ENCODE data around the gene AQR.
A peak's percentile ranks its signal among the peaks of the same experiment; 100 is the strongest.
"Not testable (repeated sequence)": the region's sequence is repeated elsewhere in the genome, so short reads cannot be mapped to it uniquely, and the experiment has no call there.

The AQR gene

DNA sequence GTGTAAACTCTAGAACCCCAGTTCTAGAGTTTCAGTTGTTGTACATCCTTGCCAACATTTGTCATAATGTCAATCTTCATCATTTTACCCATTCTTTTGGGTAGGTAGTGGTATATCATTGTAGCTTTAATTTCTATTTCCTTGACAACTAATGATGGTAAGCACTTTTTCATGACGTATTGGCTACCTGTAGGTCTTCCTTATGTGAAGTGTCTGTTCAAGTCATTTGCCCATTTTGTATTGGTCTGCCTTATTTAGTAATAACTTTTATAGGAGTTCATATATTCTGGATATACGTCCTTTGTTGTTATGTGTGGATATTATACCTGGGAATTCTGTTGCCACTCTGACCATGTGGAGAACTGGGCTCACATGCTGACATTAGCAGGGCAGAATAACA lies 100.4 kb downstream of the AQR start:
- DNase-seq, result no peak

GRCh38 chr15:34865531-34865930 lies 104.0 kb downstream of the AQR start:
- no peak for DNase-seq

- DNase-seq, result no peak
These were observed 108.3 kb downstream of the AQR start for GRCh38 chr15:34861214-34861613.

DNA sequence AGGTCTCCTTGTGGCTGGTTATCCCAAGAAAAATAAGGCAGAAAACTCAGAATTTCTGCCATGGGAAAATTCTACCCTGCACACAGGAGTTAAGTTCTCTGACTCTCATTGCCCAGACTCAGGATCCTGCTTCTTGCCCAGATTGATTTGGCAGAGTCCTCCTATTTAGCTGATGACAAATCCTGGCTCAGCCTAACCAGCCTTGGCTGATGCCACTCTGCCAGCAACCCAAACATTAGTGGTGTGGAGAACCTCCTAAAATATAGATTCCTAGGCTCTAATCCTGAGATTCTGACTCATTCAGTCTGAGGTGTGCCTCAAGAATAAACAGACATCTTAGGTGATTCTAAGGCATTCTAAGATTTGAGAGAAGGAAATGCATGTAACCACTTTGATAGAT lies 113.6 kb downstream of the AQR start:
- no peak for DNase-seq

- DNase-seq, result no peak
These were observed 114.1 kb downstream of the AQR start for GRCh38 chr15:34855413-34855812.

DNA sequence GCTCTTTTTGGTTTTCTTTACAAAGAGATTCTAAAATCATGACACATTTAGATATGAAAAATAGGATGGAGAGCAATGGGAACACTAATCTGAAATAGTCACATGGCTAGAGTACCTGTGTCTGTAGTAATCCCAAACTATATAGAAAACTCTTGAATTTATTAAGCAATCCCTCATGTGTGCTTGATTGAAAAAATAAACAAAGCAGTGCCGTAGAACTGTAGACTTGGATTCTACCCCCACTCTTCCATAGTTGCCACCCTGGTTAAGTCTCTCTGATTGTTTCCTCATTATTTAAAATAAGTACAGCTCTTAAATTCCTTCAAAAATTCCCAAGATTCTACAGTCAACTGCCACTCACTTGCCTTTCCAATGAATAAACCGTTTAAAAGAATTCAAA lies 115.3 kb downstream of the AQR start:
- no peak for DNase-seq

DNA sequence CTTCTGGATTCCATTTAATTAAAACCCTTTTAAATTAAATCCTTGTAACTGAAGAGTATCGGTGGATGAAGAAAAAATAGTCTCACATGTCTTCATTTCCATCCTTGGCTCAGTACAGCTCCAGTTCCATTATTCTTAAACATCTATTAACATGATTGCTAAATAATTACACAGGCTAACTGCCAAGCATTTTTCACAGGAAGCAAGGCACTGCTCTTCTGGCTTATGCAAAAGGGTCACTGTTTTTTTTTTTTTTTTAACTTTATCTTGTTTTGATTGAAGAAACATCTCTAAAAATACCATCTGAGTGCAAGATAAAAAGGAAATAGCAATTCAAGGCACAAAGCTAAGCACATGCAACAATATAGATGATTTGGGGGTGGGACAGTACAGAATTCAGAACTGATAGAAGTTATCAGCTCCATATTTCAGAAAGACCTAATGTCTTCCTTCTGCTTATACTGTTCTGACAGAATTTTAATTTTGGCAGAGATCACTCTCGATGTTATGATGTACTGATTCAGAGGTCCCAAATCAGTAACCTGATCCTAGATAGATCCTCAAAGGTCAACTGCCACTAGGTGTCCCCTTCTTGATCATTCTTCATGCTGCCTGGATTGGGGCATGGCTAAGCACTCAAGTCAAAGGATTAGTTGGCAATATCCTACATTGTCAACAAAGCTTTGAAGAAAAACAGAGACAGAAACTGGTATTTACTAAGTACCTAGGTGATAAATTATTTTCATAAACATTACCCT lies 116.4 kb downstream of the AQR start:
- DNase-seq, result no peak

- DNase-seq, result no peak
These were observed 117.8 kb downstream of the AQR start for GRCh38 chr15:34851751-34852150.

GRCh38 chr15:34851007-34851406 lies 118.5 kb downstream of the AQR start:
- DNase-seq, result no peak

DNA sequence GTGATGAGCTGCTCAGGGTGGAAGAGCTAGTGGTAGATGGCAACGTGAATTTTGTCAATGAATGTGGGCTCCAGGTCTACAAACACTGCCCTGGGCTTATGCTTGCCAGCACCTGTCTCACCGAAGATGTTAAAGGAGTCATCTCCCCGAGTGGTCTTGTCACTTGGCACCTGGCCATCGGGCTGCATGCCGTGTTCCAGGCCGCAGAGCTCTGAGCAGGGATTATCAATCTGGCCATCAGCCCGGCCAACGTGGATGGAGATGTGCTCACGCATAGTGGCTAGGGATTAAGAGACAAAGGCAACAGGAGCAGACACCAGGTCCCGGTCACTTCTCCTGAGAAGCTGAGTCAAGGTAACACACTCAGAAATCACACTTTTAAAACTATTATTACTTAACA lies 119.4 kb downstream of the AQR start:
- DNase-seq, result no peak

GRCh38 chr15:34849364-34849959 lies 120.1 kb downstream of the AQR start:
- no peak for DNase-seq

- no peak for DNase-seq
These were observed 121.9 kb downstream of the AQR start for GRCh38 chr15:34847598-34847997.

GRCh38 chr15:34841262-34841725 lies 128.2 kb downstream of the AQR start:
- no peak for DNase-seq

- DNase-seq, result no peak
These were observed 131.3 kb downstream of the AQR start for GRCh38 chr15:34838282-34838681.

DNA sequence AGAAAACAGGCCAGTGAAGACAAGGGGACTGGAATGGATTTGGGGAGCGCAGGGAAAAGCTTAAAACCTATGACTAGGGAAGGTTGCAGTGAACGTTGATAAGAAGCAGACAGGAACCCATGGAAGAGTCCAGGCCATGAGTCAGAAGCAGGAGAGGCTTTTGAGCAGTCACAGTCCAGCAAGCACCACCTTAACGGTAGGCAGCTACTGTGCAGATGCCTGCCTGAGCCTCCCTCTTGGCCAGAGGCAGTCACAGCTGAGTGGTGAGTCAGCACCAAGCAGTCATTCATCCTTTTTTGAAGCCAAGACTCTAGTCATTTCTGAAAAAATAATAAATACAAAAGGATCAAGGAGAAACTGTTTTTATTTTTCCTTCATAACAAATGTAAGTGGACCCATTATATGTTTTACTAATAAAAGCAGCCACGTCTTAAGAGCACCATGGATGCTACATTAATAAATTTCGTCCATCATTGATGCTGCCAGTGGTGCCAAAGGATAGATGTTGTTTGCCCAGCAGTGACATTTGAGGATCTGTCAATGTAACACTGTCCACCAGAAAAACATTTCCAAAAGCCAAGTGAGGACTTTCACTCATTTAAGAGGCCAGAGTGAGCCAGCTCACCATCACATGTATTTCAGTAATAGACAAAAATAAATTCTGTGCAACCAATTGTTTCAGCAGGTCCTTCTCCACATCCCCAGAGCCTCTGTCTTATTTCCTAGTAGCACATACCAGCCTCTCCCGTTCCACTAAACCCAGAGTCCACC lies 132.1 kb downstream of the AQR start:
- DNase-seq, result no peak

- DNase-seq, result no peak
These were observed 141.2 kb downstream of the AQR start for GRCh38 chr15:34828145-34828911.

DNA sequence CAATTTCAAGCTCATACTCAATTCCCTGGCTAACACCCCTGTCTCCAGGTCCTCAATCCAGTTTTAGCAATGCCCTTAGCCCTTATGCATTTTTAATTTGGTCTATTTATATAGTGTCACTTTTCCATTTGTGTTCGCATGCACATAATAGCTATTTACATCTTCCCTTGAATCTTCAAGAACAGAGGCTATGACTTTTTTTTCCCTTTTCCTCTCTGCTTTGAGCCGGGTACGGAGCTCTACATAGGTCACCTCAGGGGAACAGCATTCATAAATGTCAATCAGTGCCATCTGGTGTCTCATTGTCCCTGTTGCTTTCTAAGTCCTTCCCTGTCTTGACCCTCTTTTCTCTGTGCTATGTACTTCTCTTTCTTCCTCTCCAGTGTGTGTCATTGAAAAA lies 147.7 kb downstream of the AQR start:
- DNase-seq, result peak; percentile 69

DNA sequence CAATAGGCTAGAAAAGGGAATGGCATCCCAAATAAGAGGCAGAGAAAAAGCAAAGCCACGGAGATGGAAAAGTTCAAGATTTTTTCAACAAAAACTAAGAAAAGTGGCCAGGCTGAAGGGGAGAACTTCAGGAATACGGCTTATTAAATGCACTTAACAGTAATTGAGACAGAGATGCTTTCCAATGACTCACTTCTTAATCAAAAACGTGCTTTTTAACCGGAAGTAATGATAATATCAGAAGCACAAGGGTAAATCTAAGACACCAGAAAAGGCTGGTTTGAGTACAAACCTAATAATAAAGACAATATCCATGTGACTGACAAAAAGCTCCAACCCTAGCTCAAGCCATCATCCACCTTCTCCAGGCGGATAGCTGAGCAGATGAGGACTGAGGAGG lies 149.4 kb downstream of the AQR start:
- no peak for DNase-seq

DNA sequence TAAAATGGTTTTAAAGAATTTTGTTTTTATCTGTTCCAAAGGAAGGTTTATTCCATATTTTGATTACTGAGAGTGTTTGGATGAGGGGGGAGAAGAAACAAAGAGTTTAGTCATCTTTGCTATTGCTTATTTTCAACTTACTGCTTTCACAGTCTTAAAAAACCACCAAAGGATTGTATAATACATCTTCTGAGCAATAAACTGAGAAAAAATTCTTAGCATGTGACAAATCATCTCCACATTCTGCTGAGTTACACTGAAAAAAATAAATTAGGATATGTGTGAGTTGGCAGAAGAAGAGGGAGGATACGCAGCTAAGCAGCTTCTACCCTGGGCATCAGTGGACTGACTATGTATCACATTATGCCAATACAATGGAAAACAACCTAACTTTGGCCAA lies 151.0 kb downstream of the AQR start:
- DNase-seq, result no peak

DNA sequence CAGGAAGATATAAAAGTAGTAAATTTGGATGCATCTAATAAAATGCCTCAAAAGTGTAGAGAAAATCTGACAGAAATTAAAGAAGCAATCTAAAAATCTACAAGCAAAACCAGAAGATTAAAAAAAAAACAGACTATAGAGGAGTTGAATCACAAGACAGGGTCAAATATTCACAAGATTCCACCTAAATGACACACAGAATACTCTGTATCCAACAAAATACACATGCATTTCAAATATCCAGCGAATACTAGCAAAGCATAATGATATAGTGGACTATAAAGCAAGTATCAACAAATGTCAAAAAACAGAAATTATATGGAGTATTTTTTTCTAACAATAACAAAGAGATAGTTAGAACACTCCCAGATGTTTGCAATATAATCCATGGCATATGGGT lies 153.7 kb downstream of the AQR start:
- no peak for DNase-seq

DNA sequence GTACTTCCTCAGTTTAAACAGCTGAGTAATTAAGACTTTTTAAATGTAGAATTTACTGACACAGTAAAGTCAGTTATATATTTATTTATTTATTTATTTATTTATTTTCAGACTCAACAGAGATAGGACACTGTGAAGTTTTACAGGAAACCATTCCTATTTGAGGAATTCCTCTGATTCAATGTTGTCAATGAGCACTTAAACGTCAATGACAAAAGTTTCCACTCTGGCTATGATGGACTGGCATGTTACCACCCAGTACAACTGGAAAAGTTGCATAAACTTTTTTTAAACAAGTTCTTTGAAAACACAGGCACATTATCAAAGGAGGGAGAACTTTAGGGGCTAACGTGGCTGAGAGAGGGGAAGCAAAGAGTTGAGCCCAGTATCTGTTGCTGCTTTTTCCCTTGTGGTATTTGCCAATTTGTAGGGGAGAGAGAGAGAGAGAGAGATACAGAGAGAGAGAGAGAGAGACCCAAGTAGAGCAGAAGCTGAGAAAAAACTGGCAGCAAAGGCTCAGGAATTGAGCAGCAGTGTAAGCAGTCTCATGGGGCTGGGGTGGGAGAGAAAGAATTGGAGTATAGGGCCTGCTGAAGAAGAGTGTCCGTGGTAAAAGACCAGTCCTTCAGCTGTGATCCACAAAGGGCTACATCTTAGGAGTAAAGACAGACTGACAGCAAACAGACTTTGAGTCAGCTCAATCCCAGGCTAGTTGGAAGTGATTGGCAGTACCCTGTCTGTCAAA lies 155.9 kb downstream of the AQR start:
- DNase-seq, result no peak

- DNase-seq, result not testable (repeated sequence)
These were observed 156.6 kb downstream of the AQR start for GRCh38 chr15:34812868-34813365.
